HG03354 (cell line): ENCODE data around the gene MLLT3.

Experiments
- ATAC-seq: cut with Tn5 transposase; IDR thresholded peaks from one replicate; pipeline ENCODE4 v1.9.1; 2021; ENCODE audit warnings: mild to moderate bottlenecking; ENCODE audit not compliant: unreplicated experiment, poor library complexity, severe bottlenecking

The MLLT3 gene

GRCh38 chr9:20491612-20492011 is 130.7 kb downstream of the MLLT3 start:
- ATAC-seq: no peak

GRCh38 chr9:20490246-20490834 is 132.0 kb downstream of the MLLT3 start:
- no peak for ATAC-seq

- ATAC-seq: no peak
These were observed 133.6 kb downstream of the MLLT3 start for GRCh38 chr9:20488691-20489090.

- no peak for ATAC-seq
These were observed 135.7 kb downstream of the MLLT3 start for GRCh38 chr9:20486552-20486951.

GRCh38 chr9:20481437-20481836 is 140.9 kb downstream of the MLLT3 start:
- no peak for ATAC-seq

- no peak for ATAC-seq
These were observed 142.1 kb downstream of the MLLT3 start for GRCh38 chr9:20480249-20480648.

- peak; percentile 91 for ATAC-seq
These were observed 142.7 kb downstream of the MLLT3 start for GRCh38 chr9:20479419-20480155.

- no peak for ATAC-seq
These were observed 143.5 kb downstream of the MLLT3 start for GRCh38 chr9:20478786-20479185.

GRCh38 chr9:20477940-20478620 is 144.2 kb downstream of the MLLT3 start:
- no peak for ATAC-seq

- ATAC-seq: no peak
These were observed 145.3 kb downstream of the MLLT3 start for GRCh38 chr9:20476912-20477521.

- no peak for ATAC-seq
These were observed 147.8 kb downstream of the MLLT3 start for GRCh38 chr9:20474496-20474895.

GRCh38 chr9:20473515-20474013 is 148.7 kb downstream of the MLLT3 start:
- ATAC-seq: no peak

GRCh38 chr9:20472342-20473045 is 149.8 kb downstream of the MLLT3 start:
- no peak for ATAC-seq

GRCh38 chr9:20466328-20467008 is 155.8 kb downstream of the MLLT3 start:
- ATAC-seq: no peak

- no peak for ATAC-seq
These were observed 158.1 kb downstream of the MLLT3 start for GRCh38 chr9:20464242-20464641.

GRCh38 chr9:20463823-20464222 is 158.5 kb downstream of the MLLT3 start:
- no peak for ATAC-seq

- no peak for ATAC-seq
These were observed 159.9 kb downstream of the MLLT3 start for GRCh38 chr9:20462410-20462809.

- ATAC-seq: no peak
These were observed 175.0 kb downstream of the MLLT3 start for GRCh38 chr9:20447291-20447690.

GRCh38 chr9:20446248-20446647 is 176.1 kb downstream of the MLLT3 start:
- no peak for ATAC-seq
